SW 1271 (cell line): ENCODE data around the gene MACROD2.

Experiments
- DNase-seq, 2 experiments: peaks; one replicate each; lab custom pipeline; 2025; lab: John Stamatoyannopoulos, UW

MACROD2 gene

GRCh38 chr20:14710951-14711350 lies 715.6 kb downstream of the MACROD2 start:
- no peak for DNase-seq

GRCh38 chr20:14711652-14712051 lies 716.3 kb downstream of the MACROD2 start:
- DNase-seq, result no peak

- peak in 1 of 2 experiments; percentile 22 for DNase-seq
Measured at GRCh38 chr20:14712302-14712739, 717.0 kb downstream of the MACROD2 start.

- DNase-seq, result no peak
Measured at GRCh38 chr20:14715400-14715799, 720.1 kb downstream of the MACROD2 start.

GRCh38 chr20:14716351-14716801 lies 721.1 kb downstream of the MACROD2 start:
- no peak for DNase-seq

GRCh38 chr20:14717134-14717999 lies 722.1 kb downstream of the MACROD2 start:
- DNase-seq, result no peak

GRCh38 chr20:14720251-14720650 lies 724.9 kb downstream of the MACROD2 start:
- DNase-seq, result no peak

- no peak for DNase-seq
Measured at GRCh38 chr20:14721926-14722452, 726.7 kb downstream of the MACROD2 start.

- no peak for DNase-seq
Measured at GRCh38 chr20:14723614-14724013, 728.3 kb downstream of the MACROD2 start.

GRCh38 chr20:14724036-14724435 lies 728.7 kb downstream of the MACROD2 start:
- DNase-seq, result no peak

GRCh38 chr20:14724468-14724867 lies 729.2 kb downstream of the MACROD2 start:
- no peak for DNase-seq

GRCh38 chr20:14726591-14726990 lies 731.3 kb downstream of the MACROD2 start:
- DNase-seq, result no peak

- DNase-seq, result no peak
Measured at GRCh38 chr20:14727485-14728150, 732.3 kb downstream of the MACROD2 start.

GRCh38 chr20:14729390-14729789 lies 734.1 kb downstream of the MACROD2 start:
- no peak for DNase-seq

GRCh38 chr20:14732343-14732742 lies 737.0 kb downstream of the MACROD2 start:
- DNase-seq, result no peak

- DNase-seq, result no peak
Measured at GRCh38 chr20:14732996-14733395, 737.7 kb downstream of the MACROD2 start.

GRCh38 chr20:14740380-14740779 lies 745.1 kb downstream of the MACROD2 start:
- no peak for DNase-seq

GRCh38 chr20:14741616-14742015 lies 746.3 kb downstream of the MACROD2 start:
- no peak for DNase-seq

GRCh38 chr20:14744723-14745122 lies 749.4 kb downstream of the MACROD2 start:
- DNase-seq, result no peak

GRCh38 chr20:14745830-14746229 lies 750.5 kb downstream of the MACROD2 start:
- DNase-seq, result no peak

GRCh38 chr20:14751191-14751590 lies 755.9 kb downstream of the MACROD2 start:
- no peak for DNase-seq

GRCh38 chr20:14757728-14758127 lies 762.4 kb downstream of the MACROD2 start:
- DNase-seq, result no peak

GRCh38 chr20:14758356-14758755 lies 763.0 kb downstream of the MACROD2 start:
- DNase-seq, result no peak
